MM.1S (cell line): Measurements from ENCODE around the gene AJUBA.

Source experiments
- DNase-seq: peaks from one replicate; pipeline ENCODE4 v3.0.0-alpha.2; 2015
- H2AFZ ChIP-seq: fragments of 300-600 bp; sonication (generic); 2 replicates; pipeline ENCODE4 v1.6.0; 2016; ENCODE audit warnings: antibody characterized with exemption, low read length
- H3F3A ChIP-seq: fragments of 300-600 bp; sonication (generic); 2 replicates; pipeline ENCODE4 v1.6.1; 2016; ENCODE audit warnings: mild to moderate bottlenecking, antibody characterized with exemption, low read length, moderate library complexity, mixed read lengths; ENCODE audit not compliant: insufficient read depth
- H3K27ac ChIP-seq: fragments of 300-600 bp; sonication (generic); 2 replicates; pipeline ENCODE4 v1.5.1; 2016; ENCODE audit warnings: mild to moderate bottlenecking, low read length
- H3K27me3 ChIP-seq: fragments of 300-600 bp; sonication (generic); replicated peaks from 2 replicates; pipeline ENCODE4 v1.6.0; 2016; ENCODE audit warnings: low read length; ENCODE audit not compliant: insufficient read depth
- H3K36me3 ChIP-seq: fragments of 300-600 bp; sonication (generic); replicated peaks from 2 replicates; pipeline ENCODE4 v1.6.1; 2016; ENCODE audit warnings: mild to moderate bottlenecking, low read length, mixed read lengths; ENCODE audit not compliant: insufficient read depth
- H3K4me1 ChIP-seq: fragments of 300-600 bp; sonication (generic); 2 replicates; pipeline ENCODE4 v1.6.1; 2016; ENCODE audit warnings: low read length, mixed read lengths
- H3K4me2 ChIP-seq: fragments of 300-600 bp; sonication (generic); 2 replicates; pipeline ENCODE4 v1.6.0; 2016; ENCODE audit warnings: low read depth, low read length
- H3K4me3 ChIP-seq: fragments of 300-600 bp; sonication (generic); 2 replicates; pipeline ENCODE4 v1.5.1; 2016; ENCODE audit warnings: low read length, mixed read lengths
- H3K79me2 ChIP-seq: fragments of 300-600 bp; sonication (generic); 2 replicates; pipeline ENCODE4 v1.6.1; 2016; ENCODE audit warnings: mixed run types, low read length, mixed read lengths
- H3K9ac ChIP-seq: fragments of 300-600 bp; sonication (generic); 2 replicates; pipeline ENCODE4 v1.6.1; 2016; ENCODE audit warnings: low read length, mixed read lengths
- H3K9me2 ChIP-seq: fragments of 300-600 bp; sonication (generic); replicated peaks from 2 replicates; pipeline ENCODE4 v1.6.1; 2016; ENCODE audit warnings: mild to moderate bottlenecking, low read length, mixed read lengths; ENCODE audit not compliant: insufficient read depth
- H3K9me3 ChIP-seq: fragments of 300-600 bp; sonication (generic); replicated peaks from 2 replicates; pipeline ENCODE4 v1.6.1; 2016; ENCODE audit warnings: mild to moderate bottlenecking, low read length, mixed read lengths; ENCODE audit not compliant: insufficient read depth
- H4K20me1 ChIP-seq: fragments of 300-600 bp; sonication (generic); 2 replicates; pipeline ENCODE4 v1.6.1; 2016; ENCODE audit warnings: mild to moderate bottlenecking, low read length, moderate library complexity, mixed read lengths; ENCODE audit not compliant: insufficient read depth
- EZH2 ChIP-seq: fragments of 300-600 bp; sonication (generic); optimal IDR thresholded peaks from 2 replicates; pipeline ENCODE3; 2017; ENCODE audit warnings: low read depth, mild to moderate bottlenecking, antibody characterized with exemption, low read length, mixed read lengths
- EZH2phosphoT487 ChIP-seq: fragments of 300-600 bp; sonication (generic); IDR thresholded peaks from 2 replicates; pipeline ENCODE4 v1.6.1; 2018; ENCODE audit warnings: antibody characterized with exemption, low read length
- TF ChIP-seq, protein P1 (sequence below): fragments of 300-600 bp; sonication (generic); IDR thresholded peaks from 2 replicates; pipeline ENCODE4 v1.5.1; 2016; ENCODE audit warnings: antibody characterized with exemption, low read length, mixed read lengths

Gene AJUBA

DNA sequence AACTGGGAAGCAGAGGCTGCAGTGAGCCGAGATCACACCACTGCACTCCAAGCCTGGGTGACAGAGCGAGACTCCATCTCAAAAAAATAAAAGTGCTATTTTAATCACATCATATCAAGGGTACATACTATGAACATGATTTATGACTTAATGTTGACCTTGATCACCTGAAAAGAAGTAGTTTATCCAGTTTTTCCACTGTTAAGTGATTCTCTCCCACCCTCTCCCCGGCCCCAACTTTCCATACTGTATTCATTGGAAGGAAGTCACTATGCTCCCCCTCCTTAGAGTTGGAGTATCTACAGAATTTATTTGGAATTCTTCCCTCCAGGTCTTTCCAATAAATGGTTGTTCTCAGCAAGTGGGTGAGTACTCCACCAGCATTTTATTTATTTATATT is 50.2 kb downstream of the AJUBA start:
- Histone ChIP-seq H2AFZ (no peak overlapping the region), H3K79me2 (peaks cover 15% of the 10 kb centered on the region), H3K27me3 (no peaks in the 10 kb centered on the region), H3K9ac (no peak overlapping the region), H3K9me3 (no peaks in the 10 kb centered on the region), H3F3A (peaks cover 5% of the 10 kb centered on the region; the same call in 1 of the 2 replicates), H3K4me2 (no peak overlapping the region), H3K4me3 (no peak overlapping the region), H4K20me1 (no peaks in the 10 kb centered on the region), H3K9me2 (no peaks in the 10 kb centered on the region), H3K27ac (no peak overlapping the region), H3K4me1 (0 out of 2 replicates have a peak, but pooled peaks cover 3% of the 10 kb centered on the region), H3K36me3 (no peaks in the 10 kb centered on the region)
- no peak for DNase-seq
- TF ChIP-seq EZH2phosphoT487 (no peak), EZH2 (no peak)
- TF ChIP-seq, protein P1, sequence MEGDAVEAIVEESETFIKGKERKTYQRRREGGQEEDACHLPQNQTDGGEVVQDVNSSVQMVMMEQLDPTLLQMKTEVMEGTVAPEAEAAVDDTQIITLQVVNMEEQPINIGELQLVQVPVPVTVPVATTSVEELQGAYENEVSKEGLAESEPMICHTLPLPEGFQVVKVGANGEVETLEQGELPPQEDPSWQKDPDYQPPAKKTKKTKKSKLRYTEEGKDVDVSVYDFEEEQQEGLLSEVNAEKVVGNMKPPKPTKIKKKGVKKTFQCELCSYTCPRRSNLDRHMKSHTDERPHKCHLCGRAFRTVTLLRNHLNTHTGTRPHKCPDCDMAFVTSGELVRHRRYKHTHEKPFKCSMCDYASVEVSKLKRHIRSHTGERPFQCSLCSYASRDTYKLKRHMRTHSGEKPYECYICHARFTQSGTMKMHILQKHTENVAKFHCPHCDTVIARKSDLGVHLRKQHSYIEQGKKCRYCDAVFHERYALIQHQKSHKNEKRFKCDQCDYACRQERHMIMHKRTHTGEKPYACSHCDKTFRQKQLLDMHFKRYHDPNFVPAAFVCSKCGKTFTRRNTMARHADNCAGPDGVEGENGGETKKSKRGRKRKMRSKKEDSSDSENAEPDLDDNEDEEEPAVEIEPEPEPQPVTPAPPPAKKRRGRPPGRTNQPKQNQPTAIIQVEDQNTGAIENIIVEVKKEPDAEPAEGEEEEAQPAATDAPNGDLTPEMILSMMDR = no peak

DNA sequence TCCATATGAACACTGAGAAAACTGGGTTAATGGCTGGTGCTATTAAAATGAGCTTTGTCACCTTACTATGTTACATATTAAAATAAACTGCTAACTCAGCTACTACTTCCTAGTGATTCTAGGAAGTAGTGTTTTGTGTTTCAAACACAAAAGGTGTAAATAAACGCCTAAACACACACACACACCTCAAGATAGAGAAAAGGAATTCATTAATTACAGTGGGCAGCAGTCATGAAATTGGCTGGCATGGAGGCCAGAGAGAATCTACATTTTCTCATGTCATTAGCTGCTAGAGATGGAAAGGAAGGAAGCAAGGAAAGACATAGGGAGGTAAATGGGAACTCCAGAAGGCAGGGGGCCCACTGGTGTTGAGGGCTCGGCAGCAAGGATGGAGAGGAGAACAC is 52.4 kb downstream of the AJUBA start:
- Histone ChIP-seq H3K79me2 (peaks cover 15% of the 10 kb centered on the region), H4K20me1 (no peaks in the 10 kb centered on the region), H3K4me2 (peak overlapping the region; percentile 71), H3K4me3 (peak overlapping the region; percentile 69), H3K27me3 (no peaks in the 10 kb centered on the region), H3K9me3 (no peaks in the 10 kb centered on the region), H3F3A (peaks cover 5% of the 10 kb centered on the region; the same call in 1 of the 2 replicates), H2AFZ (peak overlapping the region; percentile 44), H3K9ac (peak overlapping the region; percentile 41; the same call in 1 of the 2 replicates), H3K4me1 (0 out of 2 replicates have a peak, but pooled peaks cover 3% of the 10 kb centered on the region), H3K9me2 (no peaks in the 10 kb centered on the region), H3K36me3 (no peaks in the 10 kb centered on the region), H3K27ac (peak overlapping the region; percentile 37; the same call in 1 of the 2 replicates)
- TF ChIP-seq EZH2 = no peak
- TF ChIP-seq EZH2phosphoT487 = no peak
- TF ChIP-seq, protein P1 = no peak
- DNase-seq = no peak

DNA sequence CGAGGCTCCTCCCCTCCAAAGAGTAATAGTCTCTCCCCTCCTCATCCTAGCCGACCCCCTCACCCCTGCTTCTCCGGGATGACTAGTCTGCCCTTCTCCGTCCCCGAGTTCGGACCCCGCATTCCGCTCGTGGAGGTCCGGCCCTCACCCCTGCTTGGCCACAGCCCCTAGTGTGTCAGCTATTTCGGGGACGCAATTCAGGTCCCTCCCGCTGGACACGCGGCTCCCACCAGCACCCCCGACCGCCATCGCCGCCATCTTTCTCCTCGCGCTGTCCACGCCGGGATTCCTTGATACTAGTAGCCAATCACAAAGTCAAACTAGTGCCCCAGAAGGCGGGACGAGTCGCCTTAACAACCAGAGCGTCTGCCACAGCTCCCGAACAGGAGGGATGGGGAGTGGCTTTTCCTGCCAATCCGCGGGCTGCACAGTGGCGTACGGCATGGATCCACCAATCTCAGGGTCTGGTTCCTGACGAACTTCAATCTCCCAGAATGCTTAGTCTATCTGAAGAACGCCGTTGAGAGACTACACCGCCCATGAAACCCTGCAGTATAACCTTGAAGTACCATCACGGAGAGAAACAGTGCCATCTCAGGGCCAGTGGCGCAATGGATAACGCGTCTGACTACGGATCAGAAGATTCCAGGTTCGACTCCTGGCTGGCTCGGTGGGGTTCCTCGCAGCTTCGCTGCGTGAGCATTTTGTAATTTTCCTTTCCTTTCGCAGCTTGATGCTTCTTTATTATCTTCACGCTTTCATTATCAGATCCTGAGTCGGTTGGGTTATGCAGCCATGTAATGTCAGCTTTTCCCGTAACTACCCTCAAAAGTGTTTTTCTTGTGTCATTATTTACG is 53.0 kb downstream of the AJUBA start, which contains the start of gene PRMT5:
TSS of gene PRMT5 (minus strand) at position 273 of the 857 bp plus-strand sequence. CDS start at position 258, 15 bp downstream.
- no peaks in the 10 kb centered on the region for H3K27me3 ChIP-seq

More for the DNA sequence above, 53.0 kb downstream of the AJUBA start, which contains the start of gene PRMT5:
- Histone ChIP-seq H3K9me3 (no peaks in the 10 kb centered on the region), H3K36me3 (no peaks in the 10 kb centered on the region), H3K27ac (peak within 1 kb of the TSS; percentile 67), H2AFZ (peak within 1 kb of the TSS; percentile 67), H3K4me1 (0 out of 2 replicates have a peak, but pooled peaks cover 3% of the 10 kb centered on the region), H3K9ac (peak within 1 kb of the TSS; percentile 93), H3K4me2 (peak within 1 kb of the TSS; percentile 83), H3K4me3 (peak within 1 kb of the TSS; percentile 93), H4K20me1 (no peaks in the 10 kb centered on the region), H3K9me2 (no peaks in the 10 kb centered on the region), H3K79me2 (peaks cover 15% of the 10 kb centered on the region), H3F3A (peaks cover 5% of the 10 kb centered on the region; the same call in 1 of the 2 replicates)
- DNase-seq = peak; percentile 96
- TF ChIP-seq EZH2 (no peak), EZH2phosphoT487 (no peak)
- TF ChIP-seq, protein P1 = no peak
